ENCODE measurements around the gene ZNF263. TPM values are rescaled to one million over a fixed set of nuclear protein-coding genes. Genes with fewer than 3 reads are reported as not detected.

Gene ZNF263
- total RNA-seq, 1 experiment from 2014 or later = 29.5 TPM

- TF ChIP-seq ESRRA (CRISPR knock-in tag; IDR thresholded peaks at IDR 0.05; ENCODE audit: borderline replicate concordance) = peak; percentile 49; the same call in 1 of the 2 replicates
- no peak; the same call in 1 of the 2 replicates for TF ChIP-seq TEAD1 (CRISPR knock-in tag; IDR thresholded peaks at IDR 0.05)
- TF ChIP-seq GTF2I (CRISPR knock-in tag; conservative IDR thresholded peaks at IDR 0.05) = no peak
- TF ChIP-seq FOXP1 (CRISPR knock-in tag; IDR thresholded peaks at IDR 0.05; ENCODE audit: borderline replicate concordance) = no peak
- no peak for TF ChIP-seq MLX (CRISPR knock-in tag; IDR thresholded peaks at IDR 0.05)
- TF ChIP-seq ZNF219 (CRISPR knock-in tag; IDR thresholded peaks at IDR 0.05; ENCODE audit: borderline replicate concordance) = 0 out of 2 replicates have a peak, but pooled peaks have one; percentile 20
- no peak for TF ChIP-seq ELF4 (CRISPR knock-in tag; IDR thresholded peaks at IDR 0.05; ENCODE audit: low read depth)
- TF ChIP-seq TEAD4 (CRISPR knock-in tag; IDR thresholded peaks at IDR 0.05) = no peak
- no peak for TF ChIP-seq KAT7 (CRISPR knock-in tag; IDR thresholded peaks at IDR 0.05; ENCODE audit: borderline replicate concordance)
- TF ChIP-seq HMGXB4 (CRISPR knock-in tag; IDR thresholded peaks at IDR 0.05) = peak; percentile 81; the same call in 1 of the 2 replicates
- peak; percentile 94; the same call in 1 of the 2 replicates for TF ChIP-seq CREM (CRISPR knock-in tag; IDR thresholded peaks at IDR 0.05)
- TF ChIP-seq, protein P1, sequence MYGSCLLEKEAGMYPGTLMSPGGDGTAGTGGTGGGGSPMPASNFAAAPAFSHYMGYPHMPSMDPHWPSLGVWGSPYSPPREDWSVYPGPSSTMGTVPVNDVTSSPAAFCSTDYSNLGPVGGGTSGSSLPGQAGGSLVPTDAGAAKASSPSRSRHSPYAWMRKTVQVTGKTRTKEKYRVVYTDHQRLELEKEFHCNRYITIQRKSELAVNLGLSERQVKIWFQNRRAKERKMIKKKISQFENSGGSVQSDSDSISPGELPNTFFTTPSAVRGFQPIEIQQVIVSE (CRISPR knock-in tag; IDR thresholded peaks at IDR 0.05; ENCODE audit: borderline replicate concordance) = no peak
- TF ChIP-seq JAZF1 (CRISPR knock-in tag; IDR thresholded peaks at IDR 0.05) = no peak
- no peak for TF ChIP-seq MXD4 (CRISPR knock-in tag; IDR thresholded peaks at IDR 0.05; ENCODE audit: borderline replicate concordance)
- no peak for TF ChIP-seq EMX1 (CRISPR knock-in tag; IDR thresholded peaks at IDR 0.05)
- no peak; the same call in 1 of the 2 replicates for TF ChIP-seq RELA (CRISPR knock-in tag; IDR thresholded peaks at IDR 0.05; ENCODE audit: borderline replicate concordance)
- 0 out of 2 replicates have a peak, but pooled peaks have one; percentile 62 for TF ChIP-seq CREB1 (CRISPR knock-in tag; IDR thresholded peaks at IDR 0.05)
- TF ChIP-seq, protein P2, sequence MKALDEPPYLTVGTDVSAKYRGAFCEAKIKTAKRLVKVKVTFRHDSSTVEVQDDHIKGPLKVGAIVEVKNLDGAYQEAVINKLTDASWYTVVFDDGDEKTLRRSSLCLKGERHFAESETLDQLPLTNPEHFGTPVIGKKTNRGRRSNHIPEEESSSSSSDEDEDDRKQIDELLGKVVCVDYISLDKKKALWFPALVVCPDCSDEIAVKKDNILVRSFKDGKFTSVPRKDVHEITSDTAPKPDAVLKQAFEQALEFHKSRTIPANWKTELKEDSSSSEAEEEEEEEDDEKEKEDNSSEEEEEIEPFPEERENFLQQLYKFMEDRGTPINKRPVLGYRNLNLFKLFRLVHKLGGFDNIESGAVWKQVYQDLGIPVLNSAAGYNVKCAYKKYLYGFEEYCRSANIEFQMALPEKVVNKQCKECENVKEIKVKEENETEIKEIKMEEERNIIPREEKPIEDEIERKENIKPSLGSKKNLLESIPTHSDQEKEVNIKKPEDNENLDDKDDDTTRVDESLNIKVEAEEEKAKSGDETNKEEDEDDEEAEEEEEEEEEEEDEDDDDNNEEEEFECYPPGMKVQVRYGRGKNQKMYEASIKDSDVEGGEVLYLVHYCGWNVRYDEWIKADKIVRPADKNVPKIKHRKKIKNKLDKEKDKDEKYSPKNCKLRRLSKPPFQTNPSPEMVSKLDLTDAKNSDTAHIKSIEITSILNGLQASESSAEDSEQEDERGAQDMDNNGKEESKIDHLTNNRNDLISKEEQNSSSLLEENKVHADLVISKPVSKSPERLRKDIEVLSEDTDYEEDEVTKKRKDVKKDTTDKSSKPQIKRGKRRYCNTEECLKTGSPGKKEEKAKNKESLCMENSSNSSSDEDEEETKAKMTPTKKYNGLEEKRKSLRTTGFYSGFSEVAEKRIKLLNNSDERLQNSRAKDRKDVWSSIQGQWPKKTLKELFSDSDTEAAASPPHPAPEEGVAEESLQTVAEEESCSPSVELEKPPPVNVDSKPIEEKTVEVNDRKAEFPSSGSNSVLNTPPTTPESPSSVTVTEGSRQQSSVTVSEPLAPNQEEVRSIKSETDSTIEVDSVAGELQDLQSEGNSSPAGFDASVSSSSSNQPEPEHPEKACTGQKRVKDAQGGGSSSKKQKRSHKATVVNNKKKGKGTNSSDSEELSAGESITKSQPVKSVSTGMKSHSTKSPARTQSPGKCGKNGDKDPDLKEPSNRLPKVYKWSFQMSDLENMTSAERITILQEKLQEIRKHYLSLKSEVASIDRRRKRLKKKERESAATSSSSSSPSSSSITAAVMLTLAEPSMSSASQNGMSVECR (CRISPR knock-in tag; IDR thresholded peaks at IDR 0.05; ENCODE audit: borderline replicate concordance) = no peak; the same call in 1 of the 2 replicates
Observed at GRCh38 chr16:3282730-3283542, at the start of gene ZNF263 (continued).

DNA sequence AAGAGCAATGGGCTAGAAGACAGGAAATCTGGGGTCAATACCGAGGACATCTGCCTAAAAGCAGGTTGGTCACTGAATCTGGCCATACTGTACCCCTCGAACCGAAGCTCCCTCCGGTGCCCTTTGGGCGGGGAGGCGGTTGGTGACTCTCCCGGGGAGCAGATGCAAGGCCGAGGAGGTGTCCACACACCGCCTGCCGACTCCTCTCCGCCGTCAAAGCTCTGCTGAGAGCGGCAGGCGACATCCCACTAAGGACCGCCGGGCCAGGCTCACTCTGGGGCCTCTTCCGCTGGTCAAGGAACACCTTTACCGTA, 48.8 kb upstream of the ZNF263 start:
- Mint-ChIP-seq H3K4me1 (peaks cover 7% of the 10 kb centered on the region), H3K27ac (0 out of 2 replicates have a peak overlapping the region, but pooled peaks have one; percentile 52), H3K27me3 (ENCODE audit: low read depth) (no peaks in the 10 kb centered on the region; the same call in 1 of the 2 replicates), H3K9me3 (peaks cover 35% of the 10 kb centered on the region), H3K4me3 (peak overlapping the region; percentile 89), H3K36me3 (peaks cover 42% of the 10 kb centered on the region)
- CTCF ChIA-PET = interaction anchor here (0.5 to 0.8 kb wide), 2 partner anchors 22 to 267 kb away, joined by 3 to 5 read pairs; partner anchors contain the start of gene MEFV
- ATAC-seq (no peak), DNase-seq (ENCODE audit: low spot score) (no peak)
- POLR2A ChIA-PET = interaction anchor here (1.0 kb wide), 1 partner anchor 75 kb away, joined by 3 read pairs; no protein-coding TSS in a partner anchor
- TF ChIP-seq ZNF281 (CRISPR knock-in tag; IDR thresholded peaks at IDR 0.05) = no peak
- TF ChIP-seq SMAD4 (CRISPR knock-in tag; IDR thresholded peaks at IDR 0.05) = no peak
- TF ChIP-seq, protein P3, sequence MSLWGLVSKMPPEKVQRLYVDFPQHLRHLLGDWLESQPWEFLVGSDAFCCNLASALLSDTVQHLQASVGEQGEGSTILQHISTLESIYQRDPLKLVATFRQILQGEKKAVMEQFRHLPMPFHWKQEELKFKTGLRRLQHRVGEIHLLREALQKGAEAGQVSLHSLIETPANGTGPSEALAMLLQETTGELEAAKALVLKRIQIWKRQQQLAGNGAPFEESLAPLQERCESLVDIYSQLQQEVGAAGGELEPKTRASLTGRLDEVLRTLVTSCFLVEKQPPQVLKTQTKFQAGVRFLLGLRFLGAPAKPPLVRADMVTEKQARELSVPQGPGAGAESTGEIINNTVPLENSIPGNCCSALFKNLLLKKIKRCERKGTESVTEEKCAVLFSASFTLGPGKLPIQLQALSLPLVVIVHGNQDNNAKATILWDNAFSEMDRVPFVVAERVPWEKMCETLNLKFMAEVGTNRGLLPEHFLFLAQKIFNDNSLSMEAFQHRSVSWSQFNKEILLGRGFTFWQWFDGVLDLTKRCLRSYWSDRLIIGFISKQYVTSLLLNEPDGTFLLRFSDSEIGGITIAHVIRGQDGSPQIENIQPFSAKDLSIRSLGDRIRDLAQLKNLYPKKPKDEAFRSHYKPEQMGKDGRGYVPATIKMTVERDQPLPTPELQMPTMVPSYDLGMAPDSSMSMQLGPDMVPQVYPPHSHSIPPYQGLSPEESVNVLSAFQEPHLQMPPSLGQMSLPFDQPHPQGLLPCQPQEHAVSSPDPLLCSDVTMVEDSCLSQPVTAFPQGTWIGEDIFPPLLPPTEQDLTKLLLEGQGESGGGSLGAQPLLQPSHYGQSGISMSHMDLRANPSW (CRISPR knock-in tag; conservative IDR thresholded peaks at IDR 0.05; ENCODE audit: low read depth) = no peak

Measured in WTC11 (cell line).